HG02943 (cell line): ENCODE data around the gene NCAM2.
"Not testable (repeated sequence)": the region's sequence is repeated elsewhere in the genome, so short reads cannot be mapped to it uniquely, and the experiment has no call there.

Experiments
- ATAC-seq: cut with Tn5 transposase; IDR thresholded peaks from one replicate; pipeline ENCODE4 v1.9.1; 2021; ENCODE audit warnings: mild to moderate bottlenecking, low read depth, moderate library complexity; ENCODE audit not compliant: unreplicated experiment

NCAM2 gene

GRCh38 chr21:21402187-21402586, 404.0 kb downstream of the NCAM2 start:
- not testable (repeated sequence) for ATAC-seq

GRCh38 chr21:21404261-21404660, 406.1 kb downstream of the NCAM2 start:
- ATAC-seq = not testable (repeated sequence)

DNA sequence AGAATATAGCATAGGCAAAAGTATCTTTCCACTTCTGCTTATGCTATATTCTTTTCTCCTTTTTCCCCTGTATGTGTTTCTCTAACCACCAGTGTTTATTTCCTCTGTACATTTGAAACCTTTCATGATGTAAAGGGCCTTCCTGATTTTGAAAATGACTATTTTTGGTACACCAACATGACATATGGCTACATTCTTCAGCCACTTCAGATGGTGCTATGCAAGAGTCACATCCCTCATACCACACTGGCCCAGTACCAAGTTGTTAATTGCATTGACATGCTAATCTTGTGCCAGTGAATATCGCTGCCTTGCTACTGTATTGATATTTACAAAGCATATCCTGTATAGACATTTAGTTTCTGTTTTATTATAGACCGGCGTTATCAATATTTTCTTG, 408.7 kb downstream of the NCAM2 start:
- no peak for ATAC-seq

- ATAC-seq = no peak
Observed at GRCh38 chr21:21412096-21412495, 413.9 kb downstream of the NCAM2 start.

DNA sequence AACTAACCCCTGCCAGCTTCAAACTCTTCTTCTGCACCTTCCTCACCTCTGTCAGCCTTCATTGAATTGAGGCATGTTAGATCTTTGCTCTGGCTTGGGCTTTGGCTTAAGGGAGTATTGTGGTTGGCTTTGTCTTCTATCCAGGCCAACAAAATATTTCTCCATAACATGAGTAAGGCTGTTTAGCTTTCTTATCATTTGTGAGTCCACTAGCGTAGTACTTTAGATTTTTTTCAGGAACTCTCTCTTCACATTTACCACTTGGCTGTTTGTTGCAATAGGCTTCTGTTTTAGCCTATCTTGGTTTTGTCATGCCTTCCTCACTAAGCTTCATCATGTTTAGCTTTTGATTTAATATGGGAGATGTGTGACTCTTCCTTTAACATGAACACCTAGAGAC, 417.5 kb downstream of the NCAM2 start:
- no peak for ATAC-seq

GRCh38 chr21:21434944-21435343, 436.7 kb downstream of the NCAM2 start:
- no peak for ATAC-seq

DNA sequence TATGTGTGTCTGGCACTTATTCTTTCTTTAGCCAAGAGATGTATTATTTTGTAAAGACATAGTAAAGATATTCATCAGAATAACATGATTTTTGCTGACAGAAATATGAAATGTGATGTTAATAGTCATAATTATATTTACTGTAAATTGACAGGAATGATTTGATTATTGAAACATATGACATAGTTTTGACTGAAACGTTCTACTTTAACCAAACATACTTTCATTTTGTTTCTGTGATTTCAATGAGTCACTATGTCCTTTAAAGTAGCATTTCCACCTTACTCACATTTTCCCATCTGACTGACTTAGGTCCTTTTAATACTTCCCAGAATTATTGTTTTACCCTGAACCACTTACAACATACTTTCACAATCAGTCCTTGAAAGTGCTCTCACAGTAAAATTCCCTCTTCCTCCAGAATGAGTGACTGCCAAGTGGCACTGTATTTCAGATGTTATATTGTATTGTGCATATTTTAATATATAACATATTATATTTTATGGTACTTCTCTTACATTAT, 437.9 kb downstream of the NCAM2 start:
- no peak for ATAC-seq

GRCh38 chr21:21439761-21440160, 441.6 kb downstream of the NCAM2 start:
- no peak for ATAC-seq

DNA sequence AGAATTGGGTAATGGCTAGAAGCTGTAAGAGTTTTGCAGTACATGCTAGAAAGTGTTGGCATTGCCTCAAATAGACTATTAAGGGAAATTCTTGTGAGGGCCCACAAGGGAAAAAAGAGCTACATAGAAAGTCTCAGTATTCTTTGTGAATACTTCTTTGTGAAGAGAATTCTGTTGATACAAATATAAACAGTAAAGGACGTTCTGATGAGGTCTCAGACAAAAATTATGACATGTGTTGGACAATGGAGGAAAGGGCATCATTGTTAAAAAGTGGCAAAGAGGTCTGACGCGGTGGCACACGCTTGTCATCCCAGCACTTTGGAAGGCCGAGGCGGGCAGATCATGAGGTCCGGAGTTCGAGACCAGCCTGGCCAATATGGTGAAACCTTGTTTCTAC, 458.9 kb downstream of the NCAM2 start:
- no peak for ATAC-seq

- ATAC-seq = no peak
Observed at GRCh38 chr21:21458124-21458631, 460.0 kb downstream of the NCAM2 start.

- no peak for ATAC-seq
Observed at GRCh38 chr21:21460979-21461378, 462.8 kb downstream of the NCAM2 start.

DNA sequence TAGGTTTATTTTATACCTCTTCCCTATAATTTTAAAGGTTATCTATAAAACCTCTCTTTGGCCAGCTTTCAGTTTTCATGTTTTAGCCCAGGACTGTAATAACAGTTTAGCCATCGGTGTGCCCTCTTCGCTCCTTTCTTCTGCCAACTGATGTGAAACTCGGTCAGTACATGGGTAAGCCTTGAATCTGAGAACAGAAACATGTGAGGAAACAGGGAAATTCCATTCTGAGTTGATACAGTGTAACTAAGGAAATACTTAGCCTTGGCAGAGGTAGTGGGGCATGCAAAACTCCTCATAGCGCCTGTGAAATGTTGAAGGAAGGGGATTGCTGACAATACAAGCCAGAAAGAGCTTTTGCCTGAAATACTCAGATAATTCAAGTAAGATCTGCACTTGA, 465.2 kb downstream of the NCAM2 start:
- no peak for ATAC-seq

GRCh38 chr21:21464684-21465083, 466.5 kb downstream of the NCAM2 start:
- no peak for ATAC-seq

DNA sequence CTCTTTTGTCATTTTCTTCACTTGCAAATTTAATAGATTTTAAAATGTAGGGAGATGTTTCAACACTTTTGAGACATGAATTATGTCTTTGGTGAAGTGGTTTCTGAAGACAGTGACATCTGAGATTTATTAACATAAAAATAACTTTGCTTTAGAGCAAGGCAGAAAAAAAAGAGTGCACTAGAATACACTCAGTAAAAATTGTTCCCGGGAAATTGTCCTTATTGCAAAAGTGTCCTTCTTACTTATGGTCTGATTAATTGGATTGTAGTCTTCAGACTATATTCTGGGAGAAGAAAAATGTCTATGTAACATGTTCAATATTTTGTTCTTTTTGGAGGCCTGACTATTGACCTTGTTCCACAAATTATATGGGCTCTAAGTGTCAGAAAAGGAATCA, 468.5 kb downstream of the NCAM2 start:
- ATAC-seq = no peak

- ATAC-seq = no peak
Observed at GRCh38 chr21:21468003-21468402, 469.8 kb downstream of the NCAM2 start.

DNA sequence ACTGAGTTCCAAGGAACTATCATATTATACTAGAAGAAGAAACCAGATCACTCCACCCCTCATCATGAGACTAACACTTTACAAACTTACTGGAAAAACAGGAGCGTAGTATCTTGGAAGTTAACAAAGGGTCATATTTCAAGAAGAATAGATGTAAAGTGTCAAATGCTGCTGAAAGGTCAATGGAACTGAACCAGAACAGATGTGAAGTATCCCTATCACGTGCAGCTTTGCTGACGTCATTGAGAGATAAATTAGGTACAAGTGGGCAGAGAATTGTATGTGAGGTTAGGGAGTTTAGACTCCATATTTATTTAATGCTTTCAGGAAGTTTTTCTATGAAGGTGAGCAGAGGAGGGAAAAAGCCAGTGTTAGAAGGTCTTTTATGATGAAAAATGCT, 483.0 kb downstream of the NCAM2 start:
- ATAC-seq = no peak

GRCh38 chr21:21508859-21509258, 510.6 kb downstream of the NCAM2 start:
- no peak for ATAC-seq

- ATAC-seq = no peak
Observed at GRCh38 chr21:21530680-21531079, 532.5 kb downstream of the NCAM2 start.

- no peak for ATAC-seq
Observed at GRCh38 chr21:21547368-21547953, 549.3 kb downstream of the NCAM2 start.

DNA sequence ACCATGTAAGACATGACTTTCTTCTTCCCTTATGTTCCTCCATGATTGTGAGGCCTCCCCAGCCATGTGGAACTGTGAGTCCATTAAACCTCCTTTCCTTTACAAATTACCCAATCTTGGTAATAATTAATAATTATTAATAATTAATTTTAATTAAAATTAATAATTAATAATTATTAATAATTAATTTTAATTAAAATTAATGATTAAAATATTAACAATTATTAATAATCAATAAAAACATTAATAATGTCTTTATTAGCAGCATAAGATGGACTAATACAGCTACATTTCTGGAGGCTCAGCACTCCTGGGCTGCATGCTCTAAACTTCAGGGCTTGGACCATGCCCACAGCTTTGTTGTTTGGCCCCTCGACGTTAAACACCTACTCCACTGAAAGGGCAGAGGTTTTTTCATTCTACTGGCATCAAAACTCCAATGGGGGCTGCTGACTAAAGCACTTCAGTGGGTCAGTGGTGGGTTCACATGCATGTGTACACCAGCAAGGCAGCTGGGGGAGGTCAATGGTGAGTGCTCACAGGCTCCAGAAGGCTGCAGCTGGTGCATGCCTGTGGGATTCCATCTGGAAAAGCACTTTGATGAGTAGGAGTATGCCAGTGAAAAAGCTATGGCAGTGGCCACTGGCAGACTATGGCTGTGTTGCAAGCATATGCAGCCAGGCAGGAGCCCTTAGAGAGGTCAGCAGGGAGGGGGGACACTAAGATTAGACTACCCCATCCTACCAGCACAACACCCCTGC, 561.3 kb downstream of the NCAM2 start:
- ATAC-seq = no peak
